Measurements from ENCODE around the gene PPP3CB. TPM values are rescaled to one million over a fixed set of nuclear protein-coding genes. Genes with fewer than 3 reads are reported as not detected.

PPP3CB gene
- total RNA-seq, result 10 to 100 TPM; 25.7 to 40.5 TPM

GRCh38 chr10:73495884-73496674 lies at the start of gene PPP3CB:
Gene PPP3CB (minus strand): TSS chr10:73496024. CDS start chr10:73495889, 135 bp downstream.
- Mint-ChIP-seq H3K27ac (peak within 1 kb of the TSS; percentile 95 to 97), H3K9me3 (no peaks in the 10 kb centered on the region), H3K36me3 (peaks cover 10 to 19% of the 10 kb centered on the region in 2 donors)
- ATAC-seq, result peak; percentile 76 to 85
- peak in 1 of 2 donors; percentile 70 for DNase-seq (ENCODE audit: low spot score in 2 of 2)

DNA sequence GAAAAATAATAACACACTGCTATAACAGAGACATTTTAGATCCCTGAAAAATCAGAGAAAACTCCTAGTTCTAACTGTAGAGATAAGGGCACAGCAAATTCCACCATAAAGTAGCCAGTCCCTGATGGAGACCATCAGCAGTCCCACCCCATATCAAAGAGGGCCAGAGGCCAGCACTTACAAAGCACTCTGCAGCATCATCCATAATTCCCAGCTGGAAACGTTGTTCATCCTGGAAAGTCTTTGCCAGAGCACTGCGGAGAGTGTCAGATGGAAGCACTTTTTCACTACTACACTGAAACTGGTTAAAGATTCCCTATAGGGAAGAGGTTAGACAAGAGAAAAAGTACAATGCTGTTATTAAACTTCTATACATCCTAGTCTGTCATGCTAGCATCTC lies 49.5 kb upstream of the PPP3CB start:
- ATAC-seq (no peak), DNase-seq (ENCODE audit: low spot score in 2 of 2) (no peak)
- Mint-ChIP-seq H3K36me3 (no peaks in the 10 kb centered on the region), H3K9me3 (no peaks in the 10 kb centered on the region), H3K27ac (no peak overlapping the region)

DNA sequence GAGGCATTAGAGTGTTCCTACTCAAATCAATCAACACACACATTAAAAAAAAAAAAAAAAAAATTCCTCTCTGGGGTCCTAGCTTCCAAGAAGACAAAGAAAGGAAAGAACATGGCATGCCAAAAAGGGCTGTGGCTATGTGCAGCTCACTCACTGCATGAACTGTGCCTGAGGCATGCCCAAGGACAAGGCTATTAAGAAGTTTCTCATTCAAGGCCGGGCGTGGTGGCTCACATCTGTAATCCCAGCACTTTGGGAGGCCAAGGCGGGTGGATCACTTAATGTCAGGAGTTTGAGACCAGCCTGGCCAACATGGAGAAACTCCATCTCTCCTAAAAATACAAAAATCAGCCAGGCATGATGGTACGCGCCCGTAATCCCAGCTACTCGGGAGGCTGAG lies 41.9 kb upstream of the PPP3CB start:
- H3K9me3 Mint-ChIP-seq, result no peaks in the 10 kb centered on the region
- H3K36me3 Mint-ChIP-seq, result no peaks in the 10 kb centered on the region
- H3K27ac Mint-ChIP-seq, result peak overlapping the region in 1 of 2 donors; percentile 52
- DNase-seq (ENCODE audit: low spot score in 2 of 2) (no peak), ATAC-seq (no peak)

- Mint-ChIP-seq H3K27ac (peak overlapping the region in 1 of 2 donors; percentile 52), H3K9me3 (no peaks in the 10 kb centered on the region), H3K36me3 (no peaks in the 10 kb centered on the region)
- DNase-seq (ENCODE audit: low spot score in 2 of 2), result no peak
- ATAC-seq, result peak in 1 of 2 donors; percentile 65
These were observed 41.5 kb upstream of the PPP3CB start for GRCh38 chr10:73537288-73537687.

GRCh38 chr10:73534857-73535256 lies 39.0 kb upstream of the PPP3CB start:
- Mint-ChIP-seq H3K27ac (no peak overlapping the region), H3K9me3 (no peaks in the 10 kb centered on the region), H3K36me3 (no peaks in the 10 kb centered on the region)
- ATAC-seq (no peak), DNase-seq (ENCODE audit: low spot score in 2 of 2) (no peak)

- Mint-ChIP-seq H3K36me3 (no peaks in the 10 kb centered on the region), H3K27ac (no peak overlapping the region), H3K9me3 (no peaks in the 10 kb centered on the region)
- ATAC-seq (peak; percentile 84 to 96), DNase-seq (ENCODE audit: low spot score in 2 of 2) (peak in 1 of 2 donors; percentile 61)
These were observed 33.4 kb upstream of the PPP3CB start for GRCh38 chr10:73529089-73529832.

DNA sequence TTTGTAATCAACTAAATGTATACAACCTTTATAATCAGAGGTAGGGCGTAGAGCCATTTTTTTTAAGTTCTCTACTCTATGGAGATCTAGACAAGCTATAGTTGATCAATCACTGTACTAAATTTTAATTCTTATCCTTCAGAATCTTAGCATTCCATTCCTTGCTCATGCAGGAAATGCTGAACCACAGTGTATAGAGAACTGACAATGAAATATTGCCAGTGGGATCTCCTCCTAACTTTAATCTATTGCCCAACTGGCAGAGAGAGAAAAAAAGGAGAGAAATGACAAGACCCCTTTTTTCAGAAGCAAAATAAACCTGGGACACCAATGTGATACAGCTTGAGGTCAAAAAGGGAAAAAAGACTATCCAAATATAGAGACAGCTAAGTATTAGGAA lies 26.4 kb upstream of the PPP3CB start:
- Mint-ChIP-seq H3K36me3 (no peaks in the 10 kb centered on the region), H3K27ac (no peak overlapping the region), H3K9me3 (no peaks in the 10 kb centered on the region)
- DNase-seq (ENCODE audit: low spot score in 2 of 2) (no peak), ATAC-seq (no peak)

DNA sequence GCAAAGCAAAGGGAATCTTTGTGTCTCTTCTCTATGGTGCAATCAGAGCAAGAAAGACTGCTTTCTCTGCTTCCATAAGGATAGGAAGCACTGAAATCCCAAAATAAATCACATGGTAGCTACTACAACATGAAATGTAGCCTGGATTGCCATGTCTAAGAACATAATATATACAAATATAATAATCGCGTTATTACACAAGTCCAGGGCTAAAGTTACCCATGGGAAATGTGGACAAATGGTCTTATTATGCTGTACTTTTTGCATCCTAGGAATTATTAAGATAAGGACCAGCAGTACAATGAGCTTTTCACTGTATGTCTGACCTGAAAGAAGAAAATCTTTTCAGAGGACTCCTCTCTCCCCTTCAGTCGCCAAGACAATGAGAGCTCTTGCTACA lies 23.5 kb upstream of the PPP3CB start:
- H3K27ac Mint-ChIP-seq, result no peak overlapping the region
- DNase-seq (ENCODE audit: low spot score in 2 of 2) (no peak), ATAC-seq (no peak)
- no peaks in the 10 kb centered on the region for H3K36me3 Mint-ChIP-seq
- H3K9me3 Mint-ChIP-seq, result no peaks in the 10 kb centered on the region

DNA sequence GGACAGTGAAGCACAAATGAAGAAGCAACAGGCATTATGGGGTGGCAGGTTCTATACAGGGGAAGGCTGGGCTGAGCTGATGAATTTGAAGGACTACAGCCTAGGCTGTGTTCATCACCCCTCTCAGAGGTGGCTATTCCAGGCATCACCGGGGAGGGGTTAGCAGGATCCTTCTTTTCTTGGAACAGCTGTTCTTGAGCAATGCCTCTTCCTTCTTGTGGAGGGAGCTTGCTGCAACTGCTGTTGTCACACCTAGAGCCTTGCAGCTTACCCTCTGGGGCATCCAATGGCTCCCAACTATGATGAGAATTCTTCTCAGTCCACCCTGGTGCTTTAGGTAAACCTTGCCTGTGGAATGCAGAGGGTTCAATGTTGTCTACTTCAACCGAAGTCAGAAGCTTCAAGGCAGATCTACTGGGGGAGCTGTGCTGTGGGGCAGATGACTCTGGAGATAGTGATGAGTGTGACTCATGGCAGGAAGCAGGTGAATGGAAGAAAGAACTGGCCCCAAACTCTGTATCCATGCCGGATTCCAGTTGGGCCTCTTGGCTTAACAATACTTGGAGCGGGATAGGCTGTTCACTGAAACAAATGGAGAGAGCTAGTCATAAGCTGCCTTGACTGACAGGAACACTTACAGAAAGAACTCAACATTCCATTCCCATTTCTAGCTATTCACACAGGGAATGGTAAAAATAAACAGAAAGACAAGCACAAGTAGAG lies 21.5 kb upstream of the PPP3CB start:
- Mint-ChIP-seq H3K9me3 (no peaks in the 10 kb centered on the region), H3K27ac (peak overlapping the region in 1 of 2 donors; percentile 5), H3K36me3 (no peaks in the 10 kb centered on the region)
- ATAC-seq (no peak), DNase-seq (ENCODE audit: low spot score in 2 of 2) (no peak)

GRCh38 chr10:73512207-73512743 lies 16.5 kb upstream of the PPP3CB start:
- ATAC-seq, result no peak
- H3K9me3 Mint-ChIP-seq, result no peaks in the 10 kb centered on the region
- peak overlapping the region in 1 of 2 donors; percentile 48 for H3K27ac Mint-ChIP-seq
- H3K36me3 Mint-ChIP-seq, result no peaks in the 10 kb centered on the region
- no peak for DNase-seq (ENCODE audit: low spot score in 2 of 2)

DNA sequence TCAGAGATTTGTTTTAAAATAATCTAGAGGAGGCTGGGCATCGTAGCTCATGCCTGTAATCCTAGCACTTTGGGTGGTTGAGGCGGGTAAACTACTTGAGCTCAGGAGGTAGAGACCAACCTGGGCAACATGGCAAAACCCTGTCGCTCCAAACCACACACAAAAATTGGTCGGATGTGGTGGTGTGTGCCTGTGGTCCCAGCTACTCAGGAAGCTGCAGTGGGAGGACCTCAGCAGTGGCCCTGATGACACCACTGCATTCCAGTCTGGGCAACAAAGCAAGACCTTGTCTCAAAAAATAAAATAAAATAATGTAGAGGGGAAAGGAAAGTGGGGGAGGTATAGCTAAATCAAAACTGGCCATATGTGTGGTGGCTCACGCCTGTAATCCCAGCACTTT lies 13.9 kb upstream of the PPP3CB start:
- DNase-seq (ENCODE audit: low spot score in 2 of 2) (no peak), ATAC-seq (no peak)
- H3K9me3 Mint-ChIP-seq, result no peaks in the 10 kb centered on the region
- peaks cover 0 to 4% of the 10 kb centered on the region in 2 donors for H3K36me3 Mint-ChIP-seq
- H3K27ac Mint-ChIP-seq, result no peak overlapping the region

DNA sequence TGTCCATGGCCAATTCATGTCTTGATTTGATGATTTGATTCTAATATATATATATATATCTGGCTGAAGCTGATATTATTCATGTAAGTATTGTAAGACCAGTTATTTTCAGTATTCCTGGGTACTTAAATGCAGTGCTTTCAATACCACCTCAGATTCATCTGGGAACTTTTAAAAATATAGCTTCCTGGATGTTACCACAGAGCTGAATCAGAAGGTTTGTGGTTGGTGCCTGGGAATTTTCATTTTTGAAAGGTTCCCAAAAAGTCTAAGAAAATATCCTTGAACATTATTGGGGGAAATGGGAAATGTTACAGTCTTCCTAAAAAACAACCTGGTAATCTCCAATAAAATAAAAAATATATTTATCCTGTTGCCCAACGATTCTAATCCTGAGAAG lies 10.7 kb upstream of the PPP3CB start:
- H3K27ac Mint-ChIP-seq, result no peak overlapping the region
- DNase-seq (ENCODE audit: low spot score in 2 of 2) (no peak), ATAC-seq (no peak)
- H3K36me3 Mint-ChIP-seq, result peaks cover 0 to 11% of the 10 kb centered on the region in 2 donors
- no peaks in the 10 kb centered on the region for H3K9me3 Mint-ChIP-seq

DNA sequence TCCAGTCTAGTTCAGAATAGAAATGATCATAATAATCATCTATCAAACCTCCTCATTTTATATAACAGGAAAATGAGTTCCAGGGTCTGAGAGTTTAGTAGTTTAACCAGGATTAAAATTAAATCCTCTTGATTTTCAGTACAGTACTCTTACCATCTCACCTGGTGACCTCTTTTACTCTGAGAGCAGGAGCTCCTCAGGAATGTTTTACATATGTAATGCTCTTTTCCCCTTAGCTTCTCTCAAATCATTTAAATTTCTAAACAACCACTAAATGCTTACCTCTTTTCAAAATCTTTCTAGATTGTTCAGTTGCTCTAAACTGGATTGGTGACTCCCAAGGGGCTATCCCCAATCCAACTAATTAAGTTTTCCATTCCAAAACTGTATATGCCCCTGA lies 10.2 kb upstream of the PPP3CB start:
- DNase-seq (ENCODE audit: low spot score in 2 of 2) (no peak), ATAC-seq (no peak)
- no peak overlapping the region for H3K27ac Mint-ChIP-seq
- H3K36me3 Mint-ChIP-seq, result peaks cover 0 to 11% of the 10 kb centered on the region in 2 donors
- H3K9me3 Mint-ChIP-seq, result no peaks in the 10 kb centered on the region

DNA sequence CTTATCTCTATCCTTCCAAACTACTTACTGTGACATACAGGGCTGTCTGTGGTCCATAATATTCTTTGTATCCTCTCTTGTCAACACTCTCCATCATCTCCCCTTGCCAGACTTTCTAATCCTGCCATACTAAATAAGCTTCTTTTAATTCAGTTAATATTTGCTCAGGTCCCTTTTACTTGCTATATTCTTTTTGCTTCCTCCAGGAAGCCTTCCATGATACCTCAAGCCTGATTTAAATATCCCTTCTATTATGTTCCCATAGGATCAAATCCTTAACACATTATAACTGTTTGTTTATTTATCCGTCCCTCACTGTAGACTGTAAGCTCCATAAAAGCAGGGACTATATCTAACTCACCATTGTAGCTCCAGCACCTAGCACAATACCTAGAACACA lies 7.2 kb upstream of the PPP3CB start:
- Mint-ChIP-seq H3K36me3 (peaks cover 0 to 11% of the 10 kb centered on the region in 2 donors), H3K27ac (no peak overlapping the region), H3K9me3 (no peaks in the 10 kb centered on the region)
- ATAC-seq (no peak), DNase-seq (ENCODE audit: low spot score in 2 of 2) (no peak)

GRCh38 chr10:73501651-73502050 lies 5.8 kb upstream of the PPP3CB start:
- H3K27ac Mint-ChIP-seq, result peak overlapping the region; percentile 79 to 89
- peaks cover 0 to 14% of the 10 kb centered on the region in 2 donors for H3K36me3 Mint-ChIP-seq
- ATAC-seq (peak in 1 of 2 donors; percentile 34), DNase-seq (ENCODE audit: low spot score in 2 of 2) (no peak)
- H3K9me3 Mint-ChIP-seq, result no peaks in the 10 kb centered on the region

DNA sequence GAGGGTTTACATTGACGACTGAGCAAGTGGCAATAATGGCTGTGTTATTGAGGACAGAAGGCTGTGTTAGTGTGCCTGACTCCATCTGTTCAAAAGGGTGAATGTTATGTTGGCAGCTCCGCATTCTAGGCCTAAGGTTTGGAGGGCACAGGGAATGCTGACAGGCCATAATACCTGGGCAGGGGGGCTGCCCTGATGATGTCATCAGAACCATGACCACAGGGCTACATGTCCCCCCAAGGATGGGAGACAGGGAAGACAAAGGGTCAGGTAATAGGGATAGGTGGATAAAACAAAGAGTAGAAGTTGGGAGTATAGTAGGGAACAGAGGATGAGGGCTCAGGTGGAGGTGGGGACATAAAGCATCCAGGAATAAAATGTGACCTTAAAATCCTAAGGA lies 1.8 kb upstream of the PPP3CB start:
- H3K27ac Mint-ChIP-seq, result peak overlapping the region in 1 of 2 donors; percentile 22
- H3K36me3 Mint-ChIP-seq, result peaks cover 10 to 19% of the 10 kb centered on the region in 2 donors

More for the DNA sequence above, 1.8 kb upstream of the PPP3CB start:
- DNase-seq (ENCODE audit: low spot score in 2 of 2) (no peak), ATAC-seq (no peak)
- no peaks in the 10 kb centered on the region for H3K9me3 Mint-ChIP-seq

All from activated naive CD4-positive, alpha-beta T cell treated with anti-CD3 and anti-CD28 coated beads, Interleukin-2, amount 50 U/mL, for 72 hours (primary cell).